Body of pancreas (tissue), 4 donors: Measurements from ENCODE around the gene MYOZ1. TPM values are rescaled to one million over a fixed set of nuclear protein-coding genes. Genes with fewer than 3 reads are reported as not detected.

Experiments
- ATAC-seq: fragments of 150-250 bp; one replicate; pipeline ENCODE4 v1.9.1; 2016
- DNase-seq, 4 donors: peaks; one replicate each; pipeline ENCODE4 v3.0.0-alpha.2; 2019
- H3K27ac ChIP-seq, 4 donors: fragments of 200-600 bp; sonication (generic); 1 replicate in 3 of 4; 2 replicates in 1 of 4; pipeline versions ENCODE4 v1.5.1 to v1.6.1; 2016 to 2019; ENCODE audit warnings: mild to moderate bottlenecking in 1 of 4, mixed read lengths in 1 of 4, moderate library complexity in 1 of 4
- H3K27me3 ChIP-seq, 2 donors: fragments of 200-600 bp; sonication (generic); one replicate each; pipeline ENCODE4 v1.6.0; 2016; ENCODE audit warnings: mild to moderate bottlenecking in 1 of 2
- H3K36me3 ChIP-seq, 2 donors: fragments of 200-600 bp; sonication (generic); replicated peaks in 1 of 2; 2 replicates each; pipeline ENCODE4 v1.5.1; 2016; ENCODE audit warnings: low read depth in 2 of 2; ENCODE audit not compliant: insufficient read depth in 1 of 2
- H3K4me1 ChIP-seq: fragments of 200-600 bp; sonication (generic); one replicate; pipeline ENCODE4 v1.6.0; 2016
- H3K4me3 ChIP-seq, 2 donors: fragments of 200-600 bp; sonication (generic); 1 replicate in 1 of 2; 2 replicates in 1 of 2; pipeline ENCODE4 v1.5.1; 2016 to 2019
- H3K9me3 ChIP-seq, 3 donors: fragments of 200-600 bp; sonication (generic); 1 replicate in 2 of 3; 2 replicates in 1 of 3; pipeline ENCODE4 v1.5.1; 2016
- POLR2A ChIP-seq, 3 donors: fragments of 450-650 bp; IDR thresholded peaks; one replicate each; pipeline ENCODE4 v1.6.1; 2016; ENCODE audit warnings: antibody characterized with exemption in 3 of 3, mild to moderate bottlenecking in 2 of 3
- WGBS, 2 donors: methylation state at CpG; one replicate each; pipeline ENCODE4 v1.1.5; 2017; 5-methylcytosine and 5-hydroxymethylcytosine counted together
- intact Hi-C: fragments of 100-400 bp; cut with DNase I; formaldehyde crosslinking; loops from one replicate; pipeline ENCODE4 v1.15.1; 2023
- total RNA-seq, 2 donors: library from RNA; depleted of rRNA; stranded (reverse); fragments of >200 nt; gene quantifications; one replicate each; pipeline ENCODE4 v1.1.0, GENCODE V29; 2016
- TF ChIP-seq, protein P1 (sequence below), 7 experiments: fragments of 450-650 bp in 4 of 7; fragments of 200-600 bp in 3 of 7; sonication (generic) in 3 of 7; IDR thresholded peaks; one replicate each; pipeline ENCODE4 v1.5.1; 2016 to 2019; ENCODE audit warnings: antibody characterized with exemption in 7 of 7

MYOZ1 gene
- total RNA-seq, 2 donors from 2014 or later = not detected

DNA sequence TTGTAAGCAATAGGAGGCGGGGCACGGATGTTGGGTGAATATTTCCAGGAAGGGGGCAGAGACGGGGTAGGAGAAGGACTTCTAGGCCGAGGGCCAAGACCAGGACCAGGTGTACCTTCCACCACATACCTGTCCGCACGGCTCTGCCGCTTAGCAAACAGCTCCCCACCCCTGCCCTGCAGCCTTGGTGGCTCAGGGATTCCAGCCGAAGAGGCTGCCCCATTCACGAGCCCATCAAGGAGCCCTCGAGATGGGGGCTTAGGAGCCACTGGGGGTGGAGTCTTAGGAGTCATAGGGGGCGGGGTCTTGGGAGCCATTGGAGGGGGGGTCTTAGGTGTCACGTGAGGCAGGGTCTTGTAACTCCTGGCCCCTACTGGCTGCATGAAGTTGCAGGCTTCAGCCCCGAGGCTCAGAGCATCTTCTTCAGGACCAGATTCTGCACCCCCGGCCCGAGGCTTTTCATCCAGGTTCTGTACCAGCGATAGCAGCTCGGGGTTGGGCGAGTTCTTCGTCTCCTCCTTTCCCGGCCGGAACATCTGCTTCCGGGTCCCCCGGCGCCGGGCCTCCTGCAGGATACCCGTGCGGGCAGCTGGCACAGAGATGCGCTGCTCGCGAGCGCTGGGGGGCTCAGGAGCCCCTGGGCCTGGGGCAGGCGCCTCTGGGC lies 6.1 kb upstream of the MYOZ1 start:
- ATAC-seq = peak; percentile 66
- Histone ChIP-seq H3K4me1 (peaks cover 20% of the 10 kb centered on the region), H3K9me3 (no peaks in the 10 kb centered on the region), H3K36me3 (no peaks in the 10 kb centered on the region), H3K4me3 (peak overlapping the region; percentile 55 to 74), H3K27me3 (no peaks in the 10 kb centered on the region), H3K27ac (peak overlapping the region in 2 of 4 donors; percentile 11 to 30)
- TF ChIP-seq POLR2A (IDR thresholded peaks at IDR 0.05) = peak in 1 of 3 donors; percentile 38
- TF ChIP-seq, protein P1, sequence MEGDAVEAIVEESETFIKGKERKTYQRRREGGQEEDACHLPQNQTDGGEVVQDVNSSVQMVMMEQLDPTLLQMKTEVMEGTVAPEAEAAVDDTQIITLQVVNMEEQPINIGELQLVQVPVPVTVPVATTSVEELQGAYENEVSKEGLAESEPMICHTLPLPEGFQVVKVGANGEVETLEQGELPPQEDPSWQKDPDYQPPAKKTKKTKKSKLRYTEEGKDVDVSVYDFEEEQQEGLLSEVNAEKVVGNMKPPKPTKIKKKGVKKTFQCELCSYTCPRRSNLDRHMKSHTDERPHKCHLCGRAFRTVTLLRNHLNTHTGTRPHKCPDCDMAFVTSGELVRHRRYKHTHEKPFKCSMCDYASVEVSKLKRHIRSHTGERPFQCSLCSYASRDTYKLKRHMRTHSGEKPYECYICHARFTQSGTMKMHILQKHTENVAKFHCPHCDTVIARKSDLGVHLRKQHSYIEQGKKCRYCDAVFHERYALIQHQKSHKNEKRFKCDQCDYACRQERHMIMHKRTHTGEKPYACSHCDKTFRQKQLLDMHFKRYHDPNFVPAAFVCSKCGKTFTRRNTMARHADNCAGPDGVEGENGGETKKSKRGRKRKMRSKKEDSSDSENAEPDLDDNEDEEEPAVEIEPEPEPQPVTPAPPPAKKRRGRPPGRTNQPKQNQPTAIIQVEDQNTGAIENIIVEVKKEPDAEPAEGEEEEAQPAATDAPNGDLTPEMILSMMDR (IDR thresholded peaks at IDR 0.05) = no peak
- intact Hi-C loops = no loop called here
- peak; percentile 57 to 67 (median 63) for DNase-seq
- WGBS, 2 donors = 11 to 25% methylated on average over 9 to 32 of the region's 32 CpGs

GRCh38 chr10:73646598-73647041 lies 5.3 kb upstream of the MYOZ1 start:
- no peak overlapping the region for H3K4me3 ChIP-seq
- no peak for TF ChIP-seq POLR2A (IDR thresholded peaks at IDR 0.05)
- TF ChIP-seq, protein P1 (IDR thresholded peaks at IDR 0.05) = no peak

GRCh38 chr10:73645251-73645650 lies 4.0 kb upstream of the MYOZ1 start:
- DNase-seq (no peak), ATAC-seq (no peak)
- Histone ChIP-seq H3K9me3 (no peaks in the 10 kb centered on the region), H3K4me3 (no peak overlapping the region), H3K36me3 (no peaks in the 10 kb centered on the region), H3K4me1 (peaks cover 20% of the 10 kb centered on the region), H3K27me3 (no peaks in the 10 kb centered on the region), H3K27ac (no peak overlapping the region)
- intact Hi-C loops = no loop called here
- TF ChIP-seq, protein P1 (IDR thresholded peaks at IDR 0.05) = no peak
- no peak for TF ChIP-seq POLR2A (IDR thresholded peaks at IDR 0.05)
- WGBS, 2 donors = 62 to 85% methylated on average over 3 of the region's 3 CpGs

More at GRCh38 chr10:73646598-73647041, 5.3 kb upstream of the MYOZ1 start:
- WGBS, 2 donors = 93 to 96% methylated on average over 7 to 9 of the region's 9 CpGs
- intact Hi-C loops = no loop called here
- DNase-seq = no peak
- no peaks in the 10 kb centered on the region for H3K27me3 ChIP-seq
- no peaks in the 10 kb centered on the region for H3K9me3 ChIP-seq
- H3K27ac ChIP-seq = no peak overlapping the region
- H3K4me1 ChIP-seq = peaks cover 20% of the 10 kb centered on the region
- ATAC-seq = no peak
- H3K36me3 ChIP-seq = no peaks in the 10 kb centered on the region

GRCh38 chr10:73644767-73645166 lies 3.5 kb upstream of the MYOZ1 start:
- no peaks in the 10 kb centered on the region for H3K27me3 ChIP-seq
- intact Hi-C loops = loop anchor here (5.0 kb wide), 1 partner anchor 117 kb away; no protein-coding TSS in a partner anchor
- no peak for TF ChIP-seq POLR2A (IDR thresholded peaks at IDR 0.05)
- TF ChIP-seq, protein P1 (IDR thresholded peaks at IDR 0.05) = no peak
- DNase-seq = no peak
- ATAC-seq = no peak
- no peak overlapping the region for H3K27ac ChIP-seq
- no peaks in the 10 kb centered on the region for H3K9me3 ChIP-seq
- 53 to 71% methylated on average over 1 of the region's 1 CpG for WGBS, 2 donors
- no peaks in the 10 kb centered on the region for H3K36me3 ChIP-seq
- H3K4me1 ChIP-seq = peaks cover 20% of the 10 kb centered on the region
- no peak overlapping the region for H3K4me3 ChIP-seq
